K562 (cell line): ENCODE results near the gene FRYL. TPM values are rescaled to one million over a fixed set of nuclear protein-coding genes. Genes with fewer than 3 reads are reported as not detected.

ENCODE experiments used
- ADNP ChIP-seq: fragments of 200-800 bp; sonication (Bioruptor generic); IDR thresholded peaks from 2 replicates; pipeline ENCODE4 v1.6.1; 2016; ENCODE audit warnings: missing genetic modification characterization, missing compliant biosample characterization
- CTCF ChIP-seq, 3 experiments: IDR thresholded peaks in 2 of 3; conservative IDR thresholded peaks in 1 of 3; 2 replicates each; pipeline ENCODE4 v1.5.1; 2011 to 2012; ENCODE audit warnings: low read length in 3 of 3, mild to moderate bottlenecking in 3 of 3, control low read depth in 2 of 3, improper control_type of control experiment in 1 of 3, inconsistent platforms in 1 of 3, low read depth in 1 of 3, mixed read lengths in 1 of 3, moderate library complexity in 1 of 3; ENCODE audit not compliant: insufficient read depth in 2 of 3
- HDAC2 ChIP-seq: fragments of 450-650 bp; IDR thresholded peaks from 2 replicates; pipeline ENCODE4 v1.6.1; 2016; ENCODE audit warnings: mild to moderate bottlenecking
- MEF2D ChIP-seq: conservative IDR thresholded peaks from 2 replicates; pipeline ENCODE4 v1.6.1; 2016; ENCODE audit warnings: low read depth, missing genetic modification characterization, missing compliant biosample characterization
- NKRF ChIP-seq: fragments of 450-650 bp; IDR thresholded peaks from 2 replicates; pipeline ENCODE4 v1.6.1; 2016; ENCODE audit warnings: borderline replicate concordance
- NR1H2 ChIP-seq: sonication (generic); formaldehyde crosslinking; IDR thresholded peaks from 2 replicates; pipeline ENCODE4 v1.4.0; 2020; ENCODE audit warnings: mild to moderate bottlenecking, missing genetic modification reagents
- POLR3A ChIP-seq: IDR thresholded peaks from 2 replicates; pipeline ENCODE4 v1.6.1; 2011; ENCODE audit warnings: borderline replicate concordance, mild to moderate bottlenecking, moderate library complexity; ENCODE audit not compliant: insufficient read length, insufficient read depth; ENCODE audit errors: extremely low read depth
- POLR3G ChIP-seq: IDR thresholded peaks from 2 replicates; pipeline ENCODE4 v1.6.1; 2011; ENCODE audit not compliant: insufficient read length, insufficient replicate concordance; ENCODE audit errors: extremely low read depth
- RAD51 ChIP-seq: fragments of 450-650 bp; IDR thresholded peaks from 2 replicates; pipeline ENCODE4 v1.7.1; 2016; ENCODE audit warnings: low read depth, mild to moderate bottlenecking, borderline replicate concordance
- RB1 ChIP-seq: fragments of 450-650 bp; IDR thresholded peaks from 2 replicates; pipeline ENCODE4 v1.6.1; 2017; ENCODE audit warnings: low read depth, mild to moderate bottlenecking
- THAP12 ChIP-seq: fragments of 250-450 bp; sonication (Bioruptor Pico); IDR thresholded peaks from 2 replicates; pipeline ENCODE4 v1.9.0; 2021; ENCODE audit warnings: mild to moderate bottlenecking, inconsistent platforms
- TSHZ1 ChIP-seq: fragments of 250-450 bp; sonication (Bioruptor Pico); IDR thresholded peaks from 2 replicates; pipeline ENCODE4 v1.4.0; 2020; ENCODE audit warnings: mild to moderate bottlenecking, moderate library complexity
- ZNF280A ChIP-seq: fragments of 450-650 bp; IDR thresholded peaks from 2 replicates; pipeline ENCODE4 v1.6.1; 2018; ENCODE audit warnings: mild to moderate bottlenecking, low read depth; ENCODE audit not compliant: partially characterized antibody
- polyA plus RNA-seq, 8 experiments: library from polyadenylated mRNA; depleted of rRNA in 4 of 8; stranded (reverse) in 5 of 8; unstranded in 3 of 8; fragments of >200 nt; fragmentation: Nextera tagmentation in 2 of 8; fragmentation: Illumina TruSeq in 1 of 8; extraction: Ambion mirVana in 2 of 8; extraction: Trizol in 1 of 8; gene quantifications; 2 replicates each; pipeline versions ENCODE4 v1.2.1 to v1.2.3, GENCODE V29; 2011 to 2014; ENCODE audit warnings: inconsistent platforms in 1 of 8, missing spikeins in 1 of 8
- total RNA-seq, 7 experiments: library from RNA; depleted of rRNA in 6 of 7; stranded (reverse); fragments of >200 nt in 6 of 7; fragmentation: Illumina TruSeq in 2 of 7; extraction: Trizol in 2 of 7; gene quantifications; 2 replicates each; pipeline versions ENCODE4 v1.2.1 to v1.2.3, GENCODE V29; 2011 to 2021; ENCODE audit warnings: low replicate concordance in 1 of 7

Gene FRYL
- total and polyA plus RNA-seq, 9 of the 15 experiments (the other 6 are each of a cell fraction or from before 2014, with no cell fraction given): 7.2 to 34.9 (median 15.9) TPM

- TF ChIP-seq ZNF280A (no peak), POLR3A (no peak), NKRF (no peak), ADNP (tag) (no peak), TSHZ1 (CRISPR knock-in tag) (no peak), NR1H2 (CRISPR knock-in tag) (no peak), CTCF (IDR thresholded peaks at IDR 0.05 in 2 of 3, conservative IDR thresholded peaks at IDR 0.05 in 1 of 3; ENCODE audit: insufficient read depth in 2 of 3, low read depth in 1 of 3, low read length in 3 of 3) (peak in 1 of 3 experiments; percentile 24; a peak in 1 of 6 replicates), THAP12 (CRISPR knock-in tag) (0 out of 2 replicates have a peak, but pooled peaks have one; percentile 45), MEF2D (tag) (no peak), POLR3G (no peak), RAD51 (no peak), RB1 (no peak), HDAC2 (no peak)
These were observed 296.1 kb downstream of the FRYL start (continued) for GRCh38 chr4:48483777-48484493.
